NCI-H2081 treated with DMSO at 0.1 percent for 48 hours (cell line): ENCODE data around the gene ANKRD27.
"Not testable (repeated sequence)": the region's sequence is repeated elsewhere in the genome, so short reads cannot be mapped to it uniquely, and the experiment has no call there.

Experiments used
- DNase-seq: peaks from one replicate; lab custom pipeline; 2025; lab: John Stamatoyannopoulos, UW

Gene ANKRD27

DNA sequence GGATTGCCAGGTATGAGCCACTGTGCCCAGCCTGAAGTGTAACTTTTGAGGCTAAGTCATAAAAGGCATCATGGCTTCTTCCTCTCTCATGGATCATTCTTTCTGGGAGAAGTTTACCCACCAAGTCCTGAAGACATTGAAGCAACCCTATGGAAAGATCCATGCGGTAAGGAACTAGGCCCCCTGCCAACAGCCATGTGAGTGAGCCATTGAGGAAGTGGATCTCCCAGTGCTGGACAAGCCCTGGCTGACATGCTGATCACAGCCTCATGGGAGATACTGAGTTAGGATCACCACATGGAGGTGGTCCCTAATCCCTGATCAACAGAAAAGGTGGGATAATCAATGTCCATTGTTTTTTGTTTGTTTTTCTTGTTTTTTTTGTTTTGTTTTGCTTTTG lies 13.3 kb upstream of the ANKRD27 start:
- no peak for DNase-seq

DNA sequence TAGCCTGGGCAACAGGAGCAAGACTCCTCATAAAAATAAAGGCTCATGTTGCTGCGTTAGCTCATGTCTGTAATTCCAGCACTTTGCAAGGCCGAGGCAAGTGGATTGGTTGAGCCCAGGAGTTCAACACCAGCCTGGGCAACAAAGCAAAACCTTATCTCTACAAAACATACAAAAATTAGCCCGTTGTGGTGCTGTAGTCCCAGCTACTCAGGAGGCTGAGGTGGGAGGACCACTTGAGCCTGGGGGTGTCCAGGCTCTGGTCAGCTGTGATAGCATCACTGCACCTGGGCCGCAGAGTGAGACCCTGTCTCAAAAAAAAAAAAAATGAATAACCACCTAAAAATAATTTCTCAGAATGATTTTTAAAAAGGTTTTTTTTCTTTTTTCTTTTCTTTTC lies 12.7 kb upstream of the ANKRD27 start:
- DNase-seq = no peak

DNA sequence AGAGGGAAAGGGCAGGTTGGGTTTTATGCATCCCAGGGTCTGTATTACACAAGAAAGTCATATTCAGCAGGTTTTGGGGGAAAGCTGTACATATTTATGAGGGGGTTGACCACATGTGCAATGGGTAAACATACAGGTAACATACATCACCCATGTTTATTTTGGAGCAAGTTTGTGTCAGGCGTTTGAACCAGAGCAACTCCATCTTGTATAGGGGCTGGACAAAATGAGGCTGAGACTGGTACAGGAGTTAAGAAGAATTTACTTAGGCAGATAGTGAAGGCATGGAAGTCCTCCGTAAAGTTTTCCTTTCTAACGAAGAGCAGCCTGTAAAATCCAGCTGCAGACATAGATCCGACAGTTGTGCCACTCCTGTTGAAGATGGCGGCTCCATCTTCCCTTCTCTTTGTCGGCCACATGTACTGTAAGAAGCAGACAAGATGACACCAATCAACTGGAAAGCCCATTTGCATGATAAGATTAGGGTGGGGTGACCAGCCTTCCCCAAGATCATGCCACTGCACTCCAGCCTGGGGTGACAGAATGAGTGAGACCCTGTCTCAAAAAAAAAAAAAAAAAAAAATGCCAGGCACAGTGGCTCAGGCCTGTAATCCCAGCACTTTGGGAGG lies 12.0 kb upstream of the ANKRD27 start:
- DNase-seq = no peak

DNA sequence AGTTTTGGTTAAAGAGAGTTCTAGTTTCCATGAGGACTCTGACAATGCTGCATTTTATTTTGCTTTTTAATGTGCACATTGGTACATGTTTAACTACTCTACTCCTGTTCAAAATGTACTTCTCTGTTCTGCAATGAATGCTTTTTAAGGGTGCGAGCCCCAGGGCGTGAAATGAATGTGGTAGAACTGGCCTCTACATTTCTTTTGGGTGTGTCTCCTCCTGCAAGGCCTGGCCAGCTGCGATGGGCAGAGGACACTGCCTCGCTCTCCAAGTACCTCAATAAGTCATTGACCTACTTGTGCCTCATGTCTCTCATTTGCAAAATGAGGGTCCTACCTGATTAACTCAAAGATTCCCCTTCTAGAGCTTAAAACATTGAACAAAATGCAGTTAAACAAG lies 7.3 kb upstream of the ANKRD27 start:
- no peak for DNase-seq

DNA sequence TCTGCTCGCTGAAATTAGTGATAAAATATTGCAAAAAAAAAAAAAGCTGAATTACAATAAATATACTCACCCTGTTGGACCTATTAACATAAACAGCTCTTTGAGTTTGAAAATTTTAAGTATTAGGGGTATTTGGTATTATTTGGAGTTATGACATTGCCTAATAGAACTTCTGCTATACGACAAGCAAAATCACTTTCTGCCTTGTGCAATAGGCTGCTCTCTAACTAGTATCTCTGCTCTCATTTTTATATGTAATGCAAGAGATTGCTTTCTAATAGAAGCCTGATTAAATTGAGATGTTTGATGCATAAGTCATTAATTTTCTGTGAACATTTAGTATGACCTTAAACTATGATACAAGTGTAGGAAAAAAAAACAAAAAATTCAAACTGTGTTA lies 6.0 kb upstream of the ANKRD27 start:
- DNase-seq = no peak

DNA sequence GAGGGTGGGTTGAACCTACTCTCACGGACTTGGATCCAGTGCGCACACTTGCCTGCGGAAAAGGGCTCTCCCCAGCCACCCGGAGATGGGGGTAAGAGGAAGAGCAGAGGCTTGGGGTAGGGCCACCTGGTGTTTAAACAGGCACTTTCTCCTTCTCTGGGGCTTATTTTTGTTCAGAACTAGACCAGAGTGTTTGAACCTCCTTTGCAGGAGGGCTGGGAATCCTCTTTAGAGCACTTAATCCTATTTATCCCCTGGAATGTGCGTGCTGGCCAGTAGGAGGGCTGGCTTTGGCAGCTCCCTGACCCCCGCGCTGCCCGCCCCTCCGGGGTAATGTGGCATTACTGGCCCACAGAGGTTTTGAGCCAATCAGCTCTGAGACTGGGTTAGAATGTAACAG lies 2.7 kb upstream of the ANKRD27 start:
- DNase-seq = no peak

DNA sequence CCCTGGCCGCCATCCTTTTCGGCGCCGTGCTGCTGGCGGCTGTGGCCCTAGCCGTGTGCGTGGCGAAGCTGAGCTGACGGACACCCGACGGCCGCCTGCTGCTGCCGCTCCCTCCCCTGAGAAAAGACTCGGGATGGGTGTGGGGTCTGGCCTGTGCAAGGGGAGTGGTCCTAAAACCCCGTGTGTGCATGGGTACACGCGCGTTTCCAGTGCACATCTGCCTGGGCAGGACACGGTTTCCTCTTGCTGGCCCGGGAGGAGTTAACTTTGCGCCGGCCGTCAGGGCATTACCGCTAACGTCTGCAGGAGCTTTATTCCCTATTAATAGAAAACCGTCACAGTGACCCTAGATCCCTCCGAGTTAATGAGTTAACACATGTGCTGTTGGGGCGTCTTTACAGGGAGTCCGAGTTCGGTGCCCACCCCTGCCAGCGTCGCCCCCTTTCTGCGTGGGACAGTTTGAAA lies 1.9 kb upstream of the ANKRD27 start:
- DNase-seq = no peak

DNA sequence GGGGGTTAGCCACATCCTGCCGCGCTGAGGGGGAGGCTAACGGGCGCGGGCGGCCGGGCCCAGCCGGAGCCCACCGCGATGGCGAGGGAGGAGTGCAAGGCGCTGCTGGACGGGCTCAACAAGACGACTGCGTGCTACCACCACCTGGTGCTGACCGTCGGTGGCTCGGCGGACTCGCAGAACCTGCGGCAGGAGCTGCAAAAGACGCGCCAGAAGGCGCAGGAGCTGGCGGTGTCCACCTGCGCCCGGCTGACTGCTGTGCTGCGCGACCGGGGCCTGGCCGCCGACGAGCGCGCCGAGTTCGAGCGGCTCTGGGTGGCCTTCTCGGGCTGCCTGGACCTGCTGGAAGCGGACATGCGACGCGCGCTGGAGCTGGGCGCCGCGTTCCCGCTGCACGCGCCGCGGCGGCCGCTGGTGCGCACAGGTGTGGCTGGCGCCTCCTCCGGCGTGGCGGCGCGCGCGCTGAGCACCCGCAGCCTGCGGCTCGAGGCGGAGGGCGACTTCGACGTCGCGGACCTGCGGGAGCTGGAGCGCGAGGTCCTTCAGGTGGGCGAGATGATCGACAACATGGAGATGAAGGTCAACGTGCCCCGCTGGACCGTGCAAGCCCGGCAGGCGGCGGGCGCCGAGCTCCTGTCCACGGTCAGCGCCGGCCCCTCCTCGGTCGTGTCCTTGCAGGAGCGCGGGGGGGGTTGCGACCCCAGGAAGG lies 1.4 kb upstream of the ANKRD27 start:
- no peak for DNase-seq

DNA sequence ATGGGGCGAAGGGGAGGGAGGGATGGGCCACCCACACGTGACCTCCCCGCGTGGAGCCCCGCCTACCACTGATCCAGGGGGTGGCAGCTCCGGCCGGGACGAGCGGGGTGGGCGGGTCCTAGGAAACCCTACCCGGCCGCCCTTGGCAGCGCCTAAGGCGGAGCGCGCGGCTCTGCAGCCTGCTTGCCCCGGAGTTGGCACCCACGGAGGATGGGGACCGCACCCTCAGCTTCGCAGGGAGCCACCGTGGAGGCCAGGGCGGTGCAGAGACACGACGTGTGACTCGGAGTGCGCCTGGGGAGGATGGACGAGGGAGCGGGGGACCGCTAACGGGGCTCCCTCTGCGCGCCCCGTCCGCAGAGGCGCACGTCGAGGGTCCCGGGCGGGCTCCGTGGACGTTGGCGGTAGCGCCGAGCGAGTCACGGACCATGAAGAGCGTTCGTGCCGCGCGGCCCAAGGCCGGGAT lies 773 bp upstream of the ANKRD27 start, which contains the start of gene RGS9BP:
Gene RGS9BP (plus strand): TSS at position 129 of the 466 bp plus-strand sequence. CDS start 416 bp downstream, outside the sequence.
- DNase-seq = no peak

DNA sequence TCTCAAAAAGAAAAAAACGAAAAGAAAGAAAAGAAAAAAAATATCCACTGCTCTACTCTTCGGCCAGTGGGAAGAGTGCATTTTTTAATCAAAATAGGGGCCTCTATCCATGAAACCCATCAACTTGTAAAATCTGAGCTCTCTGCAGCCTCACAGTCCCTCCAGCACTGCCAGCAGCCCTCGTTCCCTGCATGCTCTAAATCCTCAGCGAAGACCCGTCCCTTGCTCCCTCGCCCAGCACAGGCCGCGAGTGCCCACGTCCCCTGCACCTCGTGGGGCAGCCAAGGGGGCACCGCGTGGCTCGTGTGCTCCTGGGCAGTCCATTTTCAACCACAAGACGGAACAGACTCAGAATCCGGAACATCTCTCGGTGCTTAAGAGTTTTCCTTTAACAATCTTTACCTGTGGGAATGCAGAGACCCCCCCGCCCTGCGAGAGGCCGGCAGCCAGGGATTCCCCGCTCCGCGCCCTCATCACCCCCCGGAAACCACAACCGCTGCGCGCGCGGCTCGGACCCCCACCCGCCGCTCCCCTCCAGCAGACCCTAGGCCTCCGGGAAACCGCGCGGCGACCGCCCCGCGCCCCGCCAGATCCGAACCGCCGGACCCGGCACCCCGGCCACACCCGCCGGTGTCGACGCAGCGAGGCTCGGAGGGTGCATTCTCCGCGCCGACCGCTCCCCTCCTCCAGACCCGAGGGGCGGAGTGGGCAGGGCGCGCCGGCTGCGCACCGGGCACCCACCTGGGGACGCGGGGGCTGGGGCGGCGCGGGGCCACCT lies 638 bp downstream of the ANKRD27 start:
- no peak for DNase-seq

DNA sequence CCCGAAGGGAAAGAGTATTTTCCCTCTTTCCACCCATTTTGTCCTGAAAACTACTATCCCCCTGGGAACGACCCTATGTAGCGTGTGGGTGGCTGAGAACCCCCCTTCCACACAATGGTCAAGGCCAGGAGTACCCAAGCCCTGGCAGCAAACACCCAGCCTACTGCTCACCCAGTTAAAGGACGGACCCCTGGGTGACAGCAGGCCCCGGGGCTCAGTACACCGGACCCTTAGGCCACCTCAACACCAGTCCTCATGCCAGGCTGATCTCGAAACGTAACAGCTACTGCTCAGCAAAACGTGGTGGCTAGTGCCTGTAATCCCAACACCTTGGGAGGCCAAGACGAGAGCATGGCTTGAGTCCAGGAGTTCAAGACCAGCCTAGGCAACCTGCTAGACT lies 1.4 kb downstream of the ANKRD27 start:
- DNase-seq = no peak

DNA sequence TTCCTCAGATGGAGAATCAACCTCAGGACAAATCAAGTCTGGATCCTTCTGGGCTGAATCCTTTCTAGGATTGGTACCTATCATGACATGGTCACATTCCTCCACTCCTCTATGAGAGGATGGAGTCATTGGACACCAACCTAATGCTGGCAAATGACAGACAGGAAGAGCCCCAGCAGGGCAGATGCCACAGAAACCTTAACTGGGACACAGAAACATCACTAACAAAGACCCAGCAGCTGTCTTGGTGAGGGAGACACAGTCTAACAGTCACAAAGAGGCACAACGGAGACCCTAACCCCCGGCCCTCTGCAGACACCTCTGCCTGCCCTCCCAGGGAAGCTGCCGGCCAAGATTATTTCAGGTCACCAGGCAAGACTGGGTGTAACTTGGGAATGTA lies 2.1 kb downstream of the ANKRD27 start:
- no peak for DNase-seq

DNA sequence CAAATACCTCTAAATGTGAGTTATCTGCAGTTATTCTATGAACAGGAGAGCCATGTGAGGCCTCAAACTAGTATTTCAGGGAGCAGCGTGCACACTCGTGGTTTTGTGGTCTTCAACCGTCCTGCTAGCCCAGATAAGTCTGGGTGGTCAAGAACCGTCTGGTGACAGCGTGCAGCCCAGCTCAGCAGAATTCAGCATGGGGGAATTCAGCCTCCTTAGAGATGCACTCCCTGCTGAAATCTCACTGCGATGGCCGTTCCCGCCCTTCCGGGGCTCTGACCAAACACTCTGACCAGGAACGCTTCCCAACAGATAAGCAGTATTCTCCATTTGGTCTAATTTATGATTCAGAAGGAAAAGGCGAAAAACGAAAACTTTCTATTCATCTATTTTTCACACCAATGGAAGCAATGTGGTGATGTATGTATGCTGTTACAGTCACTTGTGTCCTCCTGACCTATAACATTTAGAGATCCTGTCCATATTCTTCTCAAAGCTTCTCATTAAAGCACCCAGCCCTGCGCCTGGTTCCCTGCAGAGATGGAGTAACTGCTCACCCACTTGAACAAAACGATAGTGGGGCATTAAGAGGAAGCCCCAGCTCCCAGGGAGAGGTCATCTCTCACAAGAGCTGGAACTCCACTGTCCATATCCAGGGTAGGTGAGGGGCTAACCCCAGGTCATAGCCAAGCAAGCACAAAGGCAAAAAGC lies 2.9 kb downstream of the ANKRD27 start:
- no peak for DNase-seq

DNA sequence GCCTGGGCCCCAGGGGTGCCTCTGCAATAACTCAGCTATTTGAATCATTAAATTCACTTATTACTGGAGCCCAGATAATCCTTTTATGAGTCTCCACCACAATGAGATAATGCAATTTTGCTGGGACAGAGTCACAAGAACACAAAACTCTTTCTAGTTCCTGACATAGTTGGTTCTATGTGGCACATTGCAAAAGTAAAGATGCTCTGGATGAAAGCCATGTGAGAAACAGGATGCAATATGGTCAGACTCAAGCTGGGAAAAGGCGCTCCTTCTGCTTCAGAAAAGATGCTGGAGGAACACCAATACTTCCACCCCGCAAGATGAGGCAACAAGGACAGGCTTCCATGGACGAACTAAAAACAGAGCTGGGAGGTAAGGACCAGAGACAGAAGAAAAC lies 5.7 kb downstream of the ANKRD27 start:
- DNase-seq = no peak

DNA sequence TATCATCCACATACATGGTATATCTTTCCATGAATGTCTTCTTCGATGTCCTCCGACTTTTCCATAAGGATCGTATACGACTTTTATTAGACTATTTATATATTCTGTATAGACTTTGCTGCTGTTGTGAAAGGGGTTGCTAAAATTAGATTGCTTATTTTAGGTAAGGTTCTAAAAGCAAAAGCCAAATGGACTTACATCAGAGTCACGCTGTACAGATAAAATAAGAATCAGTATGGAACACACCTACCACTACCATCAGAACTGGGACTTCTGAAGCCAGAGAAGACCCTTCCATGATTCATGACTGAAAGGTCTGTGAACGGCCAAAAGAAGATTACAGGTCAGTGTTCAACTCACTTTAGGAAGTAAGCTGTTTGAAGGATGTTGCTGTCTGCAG lies 8.9 kb downstream of the ANKRD27 start:
- no peak for DNase-seq

DNA sequence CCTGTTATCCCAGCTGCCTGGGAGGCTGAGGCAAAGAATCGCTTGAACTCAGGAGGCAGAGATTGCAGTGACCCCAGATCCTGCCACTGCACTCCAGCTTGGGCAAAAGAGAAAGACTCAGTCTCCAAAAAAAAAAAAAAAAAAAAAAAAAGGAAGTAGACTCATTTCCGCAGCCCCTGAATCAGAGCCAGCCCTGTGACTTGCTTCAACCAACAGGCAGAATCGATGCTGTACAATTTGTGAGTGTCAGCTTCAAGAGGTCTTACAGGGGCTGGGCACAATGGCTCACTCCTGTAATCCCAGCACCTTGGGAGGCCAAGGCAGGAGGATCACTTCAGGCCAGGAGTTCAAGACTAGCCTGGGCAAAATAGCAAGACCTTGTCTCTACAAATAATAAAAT lies 12.8 kb downstream of the ANKRD27 start:
- DNase-seq = no peak

DNA sequence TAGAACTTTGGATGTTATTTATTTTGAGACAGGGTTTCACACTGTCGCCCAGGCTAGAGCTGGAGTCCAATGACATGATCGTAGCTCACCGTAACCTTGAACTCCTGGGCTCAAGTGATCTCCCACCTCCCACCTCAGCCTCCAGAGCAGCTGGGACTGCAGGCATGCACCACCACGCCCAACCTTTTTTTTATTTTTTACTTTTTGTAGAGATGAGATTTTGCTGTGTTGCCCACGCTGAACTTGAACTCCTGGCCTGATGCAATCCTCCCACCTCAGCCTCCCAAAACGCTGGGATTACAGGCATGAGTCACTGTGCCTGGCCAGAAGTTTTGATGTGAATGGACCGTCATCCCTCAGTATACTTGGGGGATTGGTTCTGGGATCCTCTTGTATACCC lies 13.7 kb downstream of the ANKRD27 start:
- DNase-seq = no peak

DNA sequence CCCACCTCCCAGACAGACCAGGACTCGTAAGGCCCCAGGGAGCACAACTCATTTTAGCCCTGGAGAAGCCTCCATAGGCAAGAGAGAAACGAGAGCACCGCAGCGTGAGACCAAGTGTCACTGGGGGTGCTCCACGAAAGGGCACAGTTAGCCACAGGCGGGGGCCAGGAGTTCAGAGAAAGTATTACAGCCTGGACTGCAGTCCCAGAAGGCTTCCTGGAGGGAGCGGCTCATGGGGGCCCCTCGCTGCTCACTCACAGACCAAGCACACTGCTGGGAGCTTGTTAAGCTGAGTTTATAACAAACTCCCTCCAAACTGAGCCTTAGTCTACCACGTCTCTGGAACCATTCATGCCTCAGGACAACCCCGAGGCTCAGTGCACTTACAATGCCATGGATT lies 16.5 kb downstream of the ANKRD27 start:
- DNase-seq = no peak

DNA sequence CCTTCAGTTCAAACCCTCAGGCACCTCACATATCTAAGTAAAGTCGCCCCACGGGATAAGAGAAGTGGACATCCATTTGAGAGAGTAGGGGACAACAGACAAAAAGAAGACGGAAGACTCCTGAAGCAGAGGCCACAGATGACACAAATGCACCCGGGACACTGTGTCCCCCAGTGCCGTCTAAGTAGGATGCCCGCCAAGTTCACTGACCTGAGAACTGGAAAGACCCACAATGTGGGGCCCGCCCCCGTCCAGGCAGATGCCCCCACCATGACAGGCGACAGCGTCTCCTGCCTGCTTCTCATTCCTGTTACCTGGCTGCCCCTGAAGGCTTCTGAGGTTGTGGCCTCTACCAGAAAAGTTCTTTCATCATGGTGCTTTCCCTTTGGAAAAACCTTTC lies 16.9 kb downstream of the ANKRD27 start:
- no peak for DNase-seq

DNA sequence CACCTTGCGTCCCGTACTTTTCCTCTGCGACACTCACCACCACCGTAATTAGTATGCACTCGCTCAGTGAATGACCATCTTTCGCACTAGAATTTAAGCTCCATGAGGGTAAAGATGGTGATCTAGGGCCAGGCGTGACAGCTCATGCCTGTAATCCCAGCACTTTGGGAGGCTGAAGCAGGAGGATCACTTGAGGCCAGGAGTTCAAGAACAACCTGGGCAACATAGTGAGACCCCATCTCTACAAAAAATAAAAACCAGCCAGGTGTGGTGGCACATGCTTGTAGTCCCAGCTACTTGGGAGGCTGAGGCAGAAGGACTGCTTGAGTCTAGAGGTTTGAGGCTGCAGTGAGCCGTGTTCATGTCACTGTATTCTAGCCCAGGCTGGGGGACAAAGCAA lies 18.6 kb downstream of the ANKRD27 start:
- DNase-seq = not testable (repeated sequence)

DNA sequence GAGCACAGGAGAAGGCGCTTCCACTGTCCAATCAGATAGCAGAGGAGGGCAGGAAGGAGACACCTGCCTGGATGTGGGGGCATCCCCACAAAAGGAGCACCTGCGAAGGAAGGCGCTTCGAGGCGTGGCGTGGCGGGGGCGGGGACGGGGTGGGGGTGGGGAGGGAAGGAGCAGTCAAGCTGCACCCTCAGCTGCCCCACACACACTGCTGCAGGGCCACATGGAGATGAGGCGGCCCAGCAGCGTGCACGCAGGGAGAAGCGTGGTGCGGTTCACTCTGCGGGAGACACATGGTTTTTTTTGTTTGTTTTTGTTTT lies 21.4 kb downstream of the ANKRD27 start:
- no peak for DNase-seq

DNA sequence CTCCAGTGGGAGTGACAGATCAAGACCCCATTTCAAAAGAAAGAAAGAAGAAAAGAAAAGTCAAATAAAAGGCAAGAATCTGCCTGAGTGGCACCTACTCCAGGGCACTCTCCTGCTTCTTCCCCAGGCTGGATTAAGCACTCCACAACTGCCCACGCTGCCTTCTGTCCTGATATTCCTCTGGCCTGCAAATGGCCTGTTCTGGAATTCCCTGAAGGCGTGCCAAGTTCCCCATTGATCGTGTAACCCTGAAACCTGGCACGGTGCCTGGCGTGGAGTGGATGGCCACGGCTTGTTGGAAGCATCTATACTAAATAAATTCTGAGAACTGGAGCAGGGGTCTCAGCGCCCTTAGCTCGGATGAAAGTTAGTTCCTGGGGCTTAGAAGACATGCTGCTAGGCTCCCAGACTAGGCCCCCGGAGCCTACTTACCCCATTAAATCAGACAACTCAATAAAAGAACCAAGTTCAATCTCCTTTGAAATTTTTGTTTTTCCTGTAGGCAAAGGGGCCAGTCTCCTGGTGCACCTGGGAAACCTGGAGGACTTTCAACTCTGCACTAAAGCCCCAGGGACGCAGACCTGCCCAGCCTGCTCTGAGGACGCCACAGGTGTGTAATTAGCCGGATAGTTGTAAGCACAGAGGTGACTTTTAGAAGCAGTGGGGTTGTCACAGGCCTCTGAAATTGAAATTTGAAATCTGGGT lies 21.9 kb downstream of the ANKRD27 start:
- no peak for DNase-seq
